ENCODE results near the gene ATG16L1. TPM values are rescaled to one million over a fixed set of nuclear protein-coding genes. Genes with fewer than 3 reads are reported as not detected.

The ATG16L1 gene
- polyA plus RNA-seq, 1 donor (not counting 4 experiments of a cell fraction or from before 2014, with no cell fraction given): 38.5 TPM

- no peaks in the 10 kb centered on the region for H3K36me3 ChIP-seq (ENCODE audit: control insufficient read depth in 2 of 2, extremely low read depth in 1 of 2, insufficient read depth in 2 of 2, low read length in 2 of 2)
- no peak overlapping the region for H3K4me2 ChIP-seq (ENCODE audit: control insufficient read depth, extremely low read depth, insufficient read depth, low read depth, low read length)
- no peak for DNase-seq (ENCODE audit: low read depth, low spot score)
- no peak overlapping the region for H3K27ac ChIP-seq (ENCODE audit: control insufficient read depth, insufficient read depth, low read length)
- no peaks in the 10 kb centered on the region for H3K27me3 ChIP-seq (ENCODE audit: control insufficient read depth, extremely low read depth, insufficient read depth, low read length)
- H3K9me3 ChIP-seq (ENCODE audit: control insufficient read depth, low read depth, low read length): no peaks in the 10 kb centered on the region
- no peak for TF ChIP-seq EZH2 (IDR thresholded peaks at IDR 0.05; ENCODE audit: low read length)
- TF ChIP-seq, protein P1, sequence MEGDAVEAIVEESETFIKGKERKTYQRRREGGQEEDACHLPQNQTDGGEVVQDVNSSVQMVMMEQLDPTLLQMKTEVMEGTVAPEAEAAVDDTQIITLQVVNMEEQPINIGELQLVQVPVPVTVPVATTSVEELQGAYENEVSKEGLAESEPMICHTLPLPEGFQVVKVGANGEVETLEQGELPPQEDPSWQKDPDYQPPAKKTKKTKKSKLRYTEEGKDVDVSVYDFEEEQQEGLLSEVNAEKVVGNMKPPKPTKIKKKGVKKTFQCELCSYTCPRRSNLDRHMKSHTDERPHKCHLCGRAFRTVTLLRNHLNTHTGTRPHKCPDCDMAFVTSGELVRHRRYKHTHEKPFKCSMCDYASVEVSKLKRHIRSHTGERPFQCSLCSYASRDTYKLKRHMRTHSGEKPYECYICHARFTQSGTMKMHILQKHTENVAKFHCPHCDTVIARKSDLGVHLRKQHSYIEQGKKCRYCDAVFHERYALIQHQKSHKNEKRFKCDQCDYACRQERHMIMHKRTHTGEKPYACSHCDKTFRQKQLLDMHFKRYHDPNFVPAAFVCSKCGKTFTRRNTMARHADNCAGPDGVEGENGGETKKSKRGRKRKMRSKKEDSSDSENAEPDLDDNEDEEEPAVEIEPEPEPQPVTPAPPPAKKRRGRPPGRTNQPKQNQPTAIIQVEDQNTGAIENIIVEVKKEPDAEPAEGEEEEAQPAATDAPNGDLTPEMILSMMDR (optimal IDR thresholded peaks at IDR 0.05 in 1 of 3, IDR thresholded peaks at IDR 0.05 in 1 of 3, conservative IDR thresholded peaks at IDR 0.05 in 1 of 3; ENCODE audit: extremely low read depth in 1 of 3, insufficient read depth in 2 of 3, low read length in 3 of 3): no peak
- no peak for FAIRE-seq
- dilution Hi-C loops (cut with MboI; ENCODE audit: extremely low pct_ligation_motif_present, low sequenced_read_pairs): loop anchor here (25.0 kb wide), 1 partner anchor 381 kb away; the partner anchor contains the start of gene SNORC
- peaks cover 34% of the 10 kb centered on the region for H3K4me1 ChIP-seq (ENCODE audit: control insufficient read depth, extremely low read depth, insufficient read depth, low read length)
- no peak overlapping the region for H2AFZ ChIP-seq (ENCODE audit: control insufficient read depth, low read length)
- no peaks in the 10 kb centered on the region for H3K79me2 ChIP-seq (ENCODE audit: control insufficient read depth, insufficient read depth, low read length)
- H4K20me1 ChIP-seq (ENCODE audit: control insufficient read depth, extremely low read depth, insufficient read depth, low read length): no peaks in the 10 kb centered on the region
- H3K9ac ChIP-seq (ENCODE audit: control insufficient read depth, extremely low read depth, insufficient read depth, low read length): no peak overlapping the region
- no peaks in the 10 kb centered on the region for H3K9me1 ChIP-seq (ENCODE audit: control insufficient read depth, extremely low read depth, insufficient read depth, low read length)
- no peak overlapping the region for H3K4me3 ChIP-seq (ENCODE audit: control insufficient read depth in 2 of 3, extremely low read depth in 1 of 3, insufficient read depth in 2 of 3, low read depth in 1 of 3, low read length in 3 of 3)
Measured at GRCh38 chr2:233243348-233243747, 8.1 kb upstream of the ATG16L1 start.

DNA sequence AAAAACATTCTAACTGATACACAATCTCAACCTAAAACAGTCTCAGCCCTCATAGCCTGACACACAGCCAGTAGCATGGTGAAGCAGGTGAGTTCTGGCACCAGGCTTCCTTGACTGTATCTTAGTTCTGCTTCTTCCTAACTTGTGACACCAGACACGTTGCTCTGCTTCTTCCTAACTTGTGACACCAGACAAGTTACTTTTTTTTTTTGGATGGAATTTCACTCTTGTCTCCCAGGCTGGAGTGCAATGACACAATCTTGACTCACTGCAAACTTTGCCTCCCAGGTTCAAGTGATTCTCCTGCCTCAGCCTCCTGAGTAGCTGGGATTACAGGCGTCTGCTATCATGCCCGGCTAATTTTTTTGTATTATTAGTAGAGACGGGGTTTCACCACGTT lies 6.7 kb upstream of the ATG16L1 start:
- dilution Hi-C loops (cut with MboI; ENCODE audit: extremely low pct_ligation_motif_present, low sequenced_read_pairs): loop anchor here (25.0 kb wide), 1 partner anchor 383 kb away; the partner anchor contains the start of gene SNORC
- H2AFZ ChIP-seq (ENCODE audit: control insufficient read depth, low read length): no peak overlapping the region

More for the DNA sequence above, 6.7 kb upstream of the ATG16L1 start:
- Histone ChIP-seq H3K4me3 (ENCODE audit: control insufficient read depth in 2 of 3, extremely low read depth in 1 of 3, insufficient read depth in 2 of 3, low read depth in 1 of 3, low read length in 3 of 3) (no peak overlapping the region), H3K79me2 (ENCODE audit: control insufficient read depth, insufficient read depth, low read length) (no peaks in the 10 kb centered on the region), H3K27me3 (ENCODE audit: control insufficient read depth, extremely low read depth, insufficient read depth, low read length) (no peaks in the 10 kb centered on the region), H3K36me3 (ENCODE audit: control insufficient read depth in 2 of 2, extremely low read depth in 1 of 2, insufficient read depth in 2 of 2, low read length in 2 of 2) (no peaks in the 10 kb centered on the region), H4K20me1 (ENCODE audit: control insufficient read depth, extremely low read depth, insufficient read depth, low read length) (no peaks in the 10 kb centered on the region), H3K9ac (ENCODE audit: control insufficient read depth, extremely low read depth, insufficient read depth, low read length) (no peak overlapping the region), H3K9me1 (ENCODE audit: control insufficient read depth, extremely low read depth, insufficient read depth, low read length) (no peaks in the 10 kb centered on the region), H3K27ac (ENCODE audit: control insufficient read depth, insufficient read depth, low read length) (no peak overlapping the region), H3K9me3 (ENCODE audit: control insufficient read depth, low read depth, low read length) (no peaks in the 10 kb centered on the region), H3K4me1 (ENCODE audit: control insufficient read depth, extremely low read depth, insufficient read depth, low read length) (peaks cover 35% of the 10 kb centered on the region), H3K4me2 (ENCODE audit: control insufficient read depth, extremely low read depth, insufficient read depth, low read depth, low read length) (no peak overlapping the region)
- FAIRE-seq (peak; percentile 86), DNase-seq (ENCODE audit: low read depth, low spot score) (peak; percentile 49)
- TF ChIP-seq, protein P1 (optimal IDR thresholded peaks at IDR 0.05 in 1 of 3, IDR thresholded peaks at IDR 0.05 in 1 of 3, conservative IDR thresholded peaks at IDR 0.05 in 1 of 3; ENCODE audit: extremely low read depth in 1 of 3, insufficient read depth in 2 of 3, low read length in 3 of 3): no peak
- no peak for TF ChIP-seq EZH2 (IDR thresholded peaks at IDR 0.05; ENCODE audit: low read length)

Measured in keratinocyte (primary cell).